SK-N-MC (cell line): Measurements from ENCODE around the gene IL3RA.

Experiments used
- DNase-seq: peaks from one replicate; pipeline ENCODE4 v3.0.0-alpha.2; 2011; ENCODE audit warnings: low read depth, low spot score
- H3K27ac ChIP-seq: fragments of 200-600 bp; sonication (generic); 2 replicates; pipeline ENCODE4 v1.5.1; 2016; ENCODE audit warnings: mixed run types
- H3K36me3 ChIP-seq: fragments of 200-600 bp; sonication (generic); 2 replicates; pipeline ENCODE4 v1.6.1; 2017; ENCODE audit warnings: antibody characterized with exemption, low read length, mixed read lengths; ENCODE audit not compliant: insufficient read depth
- H3K4me3 ChIP-seq: fragments of 200-600 bp; sonication (generic); 2 replicates; pipeline ENCODE4 v1.5.1; 2016
- H3K9ac ChIP-seq: fragments of 200-600 bp; sonication (generic); 2 replicates; pipeline ENCODE4 v1.8.0; 2017; ENCODE audit warnings: mixed run types, mixed read lengths; ENCODE audit not compliant: insufficient read length
- H3K9me3 ChIP-seq: fragments of 200-600 bp; sonication (generic); 2 replicates; pipeline ENCODE4 v1.6.1; 2017; ENCODE audit warnings: low read depth, mild to moderate bottlenecking, antibody characterized with exemption, low read length, moderate library complexity, mixed read lengths
- EZH2 ChIP-seq: fragments of 200-600 bp; sonication (generic); IDR thresholded peaks from one replicate; pipeline ENCODE4 v1.6.1; 2017; ENCODE audit warnings: antibody characterized with exemption
- FOXP2 ChIP-seq: optimal IDR thresholded peaks from 2 replicates; pipeline ENCODE3; 2011; ENCODE audit warnings: mild to moderate bottlenecking, moderate library complexity; ENCODE audit not compliant: insufficient read depth; ENCODE audit errors: extremely low read length, control extremely low read depth
- POLR2AphosphoS5 ChIP-seq: IDR thresholded peaks from 2 replicates; pipeline ENCODE4 v1.6.1; 2012; ENCODE audit warnings: mild to moderate bottlenecking, low read depth, low read length, borderline replicate concordance

The IL3RA gene

GRCh38 chrX:1386338-1387127, 49.9 kb downstream of the IL3RA start:
- Histone ChIP-seq H3K4me3 (no peak overlapping the region), H3K36me3 (peaks cover 69% of the 10 kb centered on the region), H3K27ac (no peak overlapping the region), H3K9me3 (no peaks in the 10 kb centered on the region), H3K9ac (no peak overlapping the region)
- no peak for DNase-seq
- TF ChIP-seq POLR2AphosphoS5, result peak; percentile 29; the same call in 1 of the 2 replicates
- no peak for TF ChIP-seq EZH2
- TF ChIP-seq FOXP2, result no peak

DNA sequence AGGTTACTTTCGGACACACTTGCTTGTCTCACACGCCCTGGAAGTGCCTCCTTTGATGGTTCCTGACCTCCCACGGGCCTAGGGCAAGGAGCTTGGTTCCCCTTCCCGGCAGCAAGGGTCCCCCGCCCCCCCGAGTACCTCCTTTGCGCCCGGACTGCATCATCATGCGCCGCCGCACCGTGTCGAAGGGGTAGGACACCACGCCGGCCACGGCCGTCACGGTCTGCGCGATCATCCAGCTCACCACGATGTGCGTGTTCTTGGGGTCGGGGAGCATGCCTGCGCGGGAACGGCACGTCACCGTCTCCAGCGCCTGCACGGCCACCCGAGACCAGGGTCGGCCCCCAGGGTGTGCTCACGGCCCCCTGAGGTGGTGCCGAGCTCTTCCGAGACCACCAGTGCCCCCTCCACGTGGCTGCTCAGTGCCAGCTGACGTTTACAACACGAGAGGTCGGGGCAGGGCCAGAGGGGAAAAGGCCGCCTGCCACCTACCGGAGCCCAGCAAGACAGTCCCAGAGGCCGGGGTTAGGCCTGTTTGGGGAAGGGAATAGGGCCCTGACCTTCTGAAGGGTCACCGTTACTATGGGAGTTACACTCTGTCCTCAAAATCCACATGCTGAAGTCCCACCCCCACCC, 50.7 kb downstream of the IL3RA start:
- Histone ChIP-seq H3K4me3 (no peak overlapping the region), H3K36me3 (peaks cover 69% of the 10 kb centered on the region), H3K9me3 (no peaks in the 10 kb centered on the region), H3K9ac (no peak overlapping the region), H3K27ac (no peak overlapping the region)
- TF ChIP-seq POLR2AphosphoS5 (peak; percentile 1; the same call in 1 of the 2 replicates), EZH2 (no peak), FOXP2 (no peak)
- DNase-seq, result no peak

DNA sequence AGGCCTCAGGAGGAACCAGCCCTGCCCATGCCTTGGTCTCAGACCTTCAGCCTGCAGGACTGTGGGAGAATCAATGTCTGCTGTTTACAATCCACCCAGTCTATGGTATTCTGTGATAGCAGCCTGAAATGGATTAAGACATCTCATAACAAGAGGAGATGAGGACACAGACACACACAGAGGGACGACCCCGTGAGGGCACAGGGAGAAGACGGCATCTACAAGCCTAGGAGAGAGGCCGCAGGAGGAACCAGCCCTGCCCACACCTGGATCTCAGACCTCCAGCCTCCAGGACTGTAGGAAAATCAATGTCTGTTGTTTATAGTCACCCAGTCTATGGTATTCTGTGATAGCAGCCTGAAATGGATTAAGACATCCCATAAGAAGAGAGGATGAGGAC, 52.1 kb downstream of the IL3RA start:
- Histone ChIP-seq H3K27ac (no peak overlapping the region), H3K4me3 (no peak overlapping the region), H3K36me3 (peaks cover 69% of the 10 kb centered on the region), H3K9me3 (no peaks in the 10 kb centered on the region), H3K9ac (no peak overlapping the region)
- TF ChIP-seq FOXP2 (no peak), POLR2AphosphoS5 (no peak), EZH2 (no peak)
- DNase-seq, result no peak

GRCh38 chrX:1389181-1389992, 52.8 kb downstream of the IL3RA start:
- no peak overlapping the region for H3K27ac ChIP-seq
- H3K9me3 ChIP-seq, result no peaks in the 10 kb centered on the region
- no peak overlapping the region for H3K4me3 ChIP-seq
- H3K36me3 ChIP-seq, result peaks cover 69% of the 10 kb centered on the region
- no peak overlapping the region for H3K9ac ChIP-seq
- TF ChIP-seq FOXP2 (no peak), EZH2 (no peak), POLR2AphosphoS5 (no peak)
- DNase-seq, result no peak

DNA sequence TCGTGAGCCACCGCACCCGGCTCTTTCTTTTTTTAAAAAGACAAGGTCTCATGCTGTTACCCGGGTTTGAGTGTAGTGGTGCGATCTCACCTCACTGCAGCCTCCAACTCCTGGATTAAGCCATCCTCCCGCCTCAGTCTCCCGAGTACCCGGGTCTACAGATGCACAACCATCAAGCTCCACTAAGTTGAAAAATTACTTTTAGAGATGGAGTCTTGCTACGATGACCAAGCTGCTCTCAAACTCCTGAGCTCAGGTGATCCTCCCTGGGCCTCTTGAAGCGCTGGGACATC, 53.4 kb downstream of the IL3RA start:
- H3K9ac ChIP-seq, result no peak overlapping the region
- TF ChIP-seq EZH2, result no peak
- TF ChIP-seq POLR2AphosphoS5, result no peak
- no peak for TF ChIP-seq FOXP2
- H3K4me3 ChIP-seq, result peak overlapping the region; percentile 79; the same call in 1 of the 2 replicates
- H3K27ac ChIP-seq, result no peak overlapping the region
- H3K9me3 ChIP-seq, result no peaks in the 10 kb centered on the region
- DNase-seq, result no peak
- H3K36me3 ChIP-seq, result peaks cover 65% of the 10 kb centered on the region

- Histone ChIP-seq H3K36me3 (peaks cover 56% of the 10 kb centered on the region), H3K9me3 (no peaks in the 10 kb centered on the region), H3K4me3 (peak overlapping the region; percentile 79), H3K27ac (peak overlapping the region; percentile 3; the same call in 1 of the 2 replicates), H3K9ac (peak overlapping the region; percentile 100)
- no peak for DNase-seq
- TF ChIP-seq POLR2AphosphoS5 (no peak), EZH2 (no peak), FOXP2 (no peak)
Measured at GRCh38 chrX:1390621-1391369, 54.2 kb downstream of the IL3RA start.

GRCh38 chrX:1391370-1391706, 54.8 kb downstream of the IL3RA start:
- H3K27ac ChIP-seq, result peak overlapping the region; percentile 98; the same call in 1 of the 2 replicates
- DNase-seq, result no peak
- H3K9ac ChIP-seq, result peak overlapping the region; percentile 100
- no peak for TF ChIP-seq POLR2AphosphoS5
- no peak for TF ChIP-seq EZH2
- TF ChIP-seq FOXP2, result no peak
- H3K4me3 ChIP-seq, result peak overlapping the region; percentile 79
- H3K36me3 ChIP-seq, result peaks cover 51% of the 10 kb centered on the region
- no peaks in the 10 kb centered on the region for H3K9me3 ChIP-seq
